Nephron progenitor cell (in vitro differentiated cells): Measurements from ENCODE around the gene SORCS2.

Experiments
- DNase-seq: peaks from one replicate; pipeline ENCODE4 v3.0.0; 2021
- H3K27ac Mint-ChIP-seq: 2 replicates; pipeline ENCODE4 v1.8.0; 2021; ENCODE audit warnings: mild to moderate bottlenecking, moderate library complexity, mixed read lengths
- H3K27me3 Mint-ChIP-seq: 2 replicates; pipeline ENCODE4 v1.8.0; 2021; ENCODE audit warnings: mild to moderate bottlenecking, low read depth, mixed read lengths; ENCODE audit not compliant: poor library complexity
- H3K36me3 Mint-ChIP-seq: 2 replicates; pipeline ENCODE4 v1.8.0; 2021; ENCODE audit warnings: low read depth, mixed read lengths
- H3K4me1 Mint-ChIP-seq: 2 replicates; pipeline ENCODE4 v1.8.0; 2021; ENCODE audit warnings: mixed read lengths
- H3K4me3 Mint-ChIP-seq: 2 replicates; pipeline ENCODE4 v1.8.0; 2021; ENCODE audit warnings: mild to moderate bottlenecking, moderate library complexity, mixed read lengths
- H3K9me3 Mint-ChIP-seq: 2 replicates; pipeline ENCODE4 v1.8.0; 2021; ENCODE audit warnings: mild to moderate bottlenecking, moderate library complexity, mixed read lengths
- TF ChIP-seq, protein P1 (sequence below): fragments of 200-600 bp; sonication (generic); IDR thresholded peaks from 2 replicates; pipeline ENCODE4 v1.5.0; 2021; ENCODE audit warnings: antibody characterized with exemption

Gene SORCS2

DNA sequence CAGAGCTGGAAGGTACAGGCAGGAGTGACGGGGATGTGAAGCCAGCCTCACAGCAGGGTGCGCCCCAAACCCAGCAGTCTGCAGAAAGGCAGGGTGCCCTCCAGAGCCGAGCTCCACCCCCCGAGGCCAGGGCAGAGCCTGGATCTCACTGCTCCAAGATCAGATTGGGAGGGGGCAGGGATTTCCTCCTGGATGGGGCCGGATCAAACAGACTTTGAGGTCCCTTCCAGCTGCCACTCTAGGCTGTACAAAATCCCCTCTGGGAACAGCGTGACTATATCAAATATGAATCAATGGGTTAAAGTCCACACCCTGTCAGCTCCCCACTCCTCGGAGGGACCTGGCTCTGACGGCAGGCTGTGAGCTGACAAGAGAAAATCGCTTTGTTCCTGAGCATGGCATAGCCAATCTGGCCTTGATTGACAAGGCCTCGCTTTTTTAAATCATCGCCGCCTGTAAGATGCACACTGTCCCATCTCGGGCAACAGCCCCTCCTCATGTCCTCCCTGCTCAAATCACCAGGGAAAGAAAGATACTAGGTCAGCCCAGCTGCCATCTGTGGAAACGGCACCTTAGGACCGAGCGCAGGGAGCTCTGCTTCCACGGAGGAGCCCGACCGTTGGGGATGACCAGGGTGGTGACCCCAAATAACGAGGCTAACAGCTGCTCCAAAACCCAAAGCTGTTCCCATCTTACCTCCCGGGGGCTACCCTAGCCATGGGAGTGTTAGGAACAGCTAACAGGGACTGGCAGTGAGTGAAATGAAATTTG lies 202.5 kb downstream of the SORCS2 start:
- no peak for DNase-seq
- Mint-ChIP-seq H3K4me1 (peaks cover 70% of the 10 kb centered on the region), H3K27ac (no peak overlapping the region), H3K36me3 (no peaks in the 10 kb centered on the region), H3K4me3 (no peak overlapping the region), H3K9me3 (no peaks in the 10 kb centered on the region), H3K27me3 (peaks cover 8% of the 10 kb centered on the region)
- TF ChIP-seq, protein P1, sequence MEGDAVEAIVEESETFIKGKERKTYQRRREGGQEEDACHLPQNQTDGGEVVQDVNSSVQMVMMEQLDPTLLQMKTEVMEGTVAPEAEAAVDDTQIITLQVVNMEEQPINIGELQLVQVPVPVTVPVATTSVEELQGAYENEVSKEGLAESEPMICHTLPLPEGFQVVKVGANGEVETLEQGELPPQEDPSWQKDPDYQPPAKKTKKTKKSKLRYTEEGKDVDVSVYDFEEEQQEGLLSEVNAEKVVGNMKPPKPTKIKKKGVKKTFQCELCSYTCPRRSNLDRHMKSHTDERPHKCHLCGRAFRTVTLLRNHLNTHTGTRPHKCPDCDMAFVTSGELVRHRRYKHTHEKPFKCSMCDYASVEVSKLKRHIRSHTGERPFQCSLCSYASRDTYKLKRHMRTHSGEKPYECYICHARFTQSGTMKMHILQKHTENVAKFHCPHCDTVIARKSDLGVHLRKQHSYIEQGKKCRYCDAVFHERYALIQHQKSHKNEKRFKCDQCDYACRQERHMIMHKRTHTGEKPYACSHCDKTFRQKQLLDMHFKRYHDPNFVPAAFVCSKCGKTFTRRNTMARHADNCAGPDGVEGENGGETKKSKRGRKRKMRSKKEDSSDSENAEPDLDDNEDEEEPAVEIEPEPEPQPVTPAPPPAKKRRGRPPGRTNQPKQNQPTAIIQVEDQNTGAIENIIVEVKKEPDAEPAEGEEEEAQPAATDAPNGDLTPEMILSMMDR: no peak

DNA sequence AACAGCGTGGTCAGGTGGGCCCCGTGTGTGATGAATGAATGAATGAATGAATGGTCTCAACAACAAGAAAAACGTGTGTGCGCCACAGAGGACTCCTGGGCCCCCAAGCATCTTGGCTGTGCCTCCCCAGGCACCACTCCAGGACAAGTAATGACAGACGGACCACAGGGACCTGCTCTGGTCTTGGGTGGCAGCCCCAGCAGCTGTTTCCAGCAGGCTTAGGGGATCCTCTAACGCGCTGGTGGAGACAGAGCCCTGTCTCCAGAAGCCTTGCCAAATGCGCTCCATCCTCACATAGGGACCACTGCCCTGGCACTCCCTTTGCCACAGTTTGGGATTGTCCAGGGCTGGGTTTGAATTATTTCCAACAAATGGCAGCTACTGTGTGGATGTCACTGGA lies 203.3 kb downstream of the SORCS2 start:
- H3K36me3 Mint-ChIP-seq: no peaks in the 10 kb centered on the region
- H3K4me3 Mint-ChIP-seq: no peak overlapping the region
- peaks cover 62% of the 10 kb centered on the region for H3K4me1 Mint-ChIP-seq
- H3K27ac Mint-ChIP-seq: no peak overlapping the region
- DNase-seq: no peak
- no peaks in the 10 kb centered on the region for H3K9me3 Mint-ChIP-seq
- TF ChIP-seq, protein P1: no peak
- peaks cover 8% of the 10 kb centered on the region for H3K27me3 Mint-ChIP-seq

DNA sequence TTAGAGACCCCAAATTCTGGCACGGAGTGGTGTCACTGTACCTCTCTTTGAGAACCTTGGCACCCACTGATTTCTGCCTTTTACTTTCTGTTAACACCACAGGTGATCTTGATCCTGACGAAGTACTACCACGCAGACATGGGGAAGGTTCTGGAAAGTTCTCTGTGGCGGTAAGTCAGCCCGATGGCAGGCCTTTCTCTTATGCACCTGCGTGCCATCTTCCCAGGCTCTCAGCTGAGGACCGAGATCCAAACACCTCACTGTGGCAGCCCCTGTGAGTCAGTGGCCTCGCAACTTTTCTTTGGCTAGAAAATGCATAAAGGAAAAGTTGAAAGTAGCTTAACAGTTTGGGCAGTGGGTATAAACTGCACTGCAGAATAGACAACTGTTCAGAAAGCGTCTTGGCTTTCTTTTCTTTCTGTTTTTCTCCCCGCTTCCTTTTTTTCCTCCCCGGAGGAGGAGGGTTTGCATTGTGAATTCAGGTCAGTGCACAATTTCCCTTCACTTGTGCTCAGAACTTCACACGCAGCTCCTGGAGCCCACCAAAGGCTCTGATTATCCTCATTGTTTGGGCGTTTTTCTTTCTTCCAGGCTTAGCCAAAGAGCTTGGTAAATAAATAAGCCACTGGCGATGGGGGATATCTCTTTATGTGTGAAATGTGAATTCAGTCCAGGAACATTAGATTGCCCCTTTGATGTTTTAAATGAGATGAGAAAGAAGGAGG lies 204.0 kb downstream of the SORCS2 start:
- H3K27ac Mint-ChIP-seq: no peak overlapping the region
- no peak for DNase-seq
- H3K36me3 Mint-ChIP-seq: no peaks in the 10 kb centered on the region
- H3K4me1 Mint-ChIP-seq: peaks cover 60% of the 10 kb centered on the region
- H3K4me3 Mint-ChIP-seq: no peak overlapping the region
- H3K9me3 Mint-ChIP-seq: peaks cover 4% of the 10 kb centered on the region
- TF ChIP-seq, protein P1: no peak
- H3K27me3 Mint-ChIP-seq: peaks cover 4% of the 10 kb centered on the region

DNA sequence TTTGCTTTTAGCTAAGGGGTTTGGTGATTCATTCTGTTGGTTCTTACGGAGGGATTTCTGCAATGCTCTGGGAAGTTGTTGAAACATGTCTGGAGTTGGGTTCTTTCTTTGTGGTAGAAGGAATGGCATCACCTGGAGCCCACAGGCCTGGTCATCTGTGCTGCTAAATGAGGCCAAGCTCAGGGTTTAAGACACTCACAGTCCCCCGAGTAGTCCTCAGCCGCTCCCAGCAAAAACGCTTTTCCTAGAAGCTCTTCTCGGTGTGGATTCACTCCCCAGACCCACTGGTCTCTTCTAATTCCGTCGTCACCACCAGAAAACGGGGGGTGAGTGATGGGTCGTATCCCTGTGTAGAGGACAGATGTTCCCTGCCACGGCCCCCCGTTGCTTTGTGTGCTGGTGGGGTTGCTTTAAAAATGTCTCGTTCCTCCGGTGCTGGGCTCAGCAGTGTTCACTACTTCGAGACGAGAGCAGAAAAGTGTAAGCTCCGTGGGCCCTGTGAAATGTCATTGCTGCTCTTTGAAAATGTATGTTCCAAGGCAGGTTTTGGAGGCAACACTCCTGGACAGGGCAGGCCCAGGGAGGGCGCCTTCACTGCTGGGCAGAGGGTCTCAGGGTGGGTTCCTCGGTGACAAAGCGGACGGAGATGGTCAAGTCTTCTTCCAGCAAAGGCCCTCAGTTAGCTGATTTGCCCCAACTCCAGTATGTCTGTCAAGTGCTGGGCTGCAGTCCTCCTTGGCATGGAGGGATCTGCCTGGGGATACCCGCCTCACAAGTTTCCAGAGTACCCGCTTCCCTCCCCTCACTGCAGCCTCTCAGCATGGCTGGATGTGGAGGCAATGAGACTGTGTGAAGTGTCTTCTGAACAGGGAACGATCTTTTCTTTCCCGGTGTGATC lies 205.1 kb downstream of the SORCS2 start:
- Mint-ChIP-seq H3K4me3 (no peak overlapping the region), H3K36me3 (no peaks in the 10 kb centered on the region), H3K27ac (no peak overlapping the region), H3K27me3 (no peaks in the 10 kb centered on the region), H3K4me1 (peaks cover 55% of the 10 kb centered on the region), H3K9me3 (peaks cover 4% of the 10 kb centered on the region)
- DNase-seq: no peak
- TF ChIP-seq, protein P1: no peak

DNA sequence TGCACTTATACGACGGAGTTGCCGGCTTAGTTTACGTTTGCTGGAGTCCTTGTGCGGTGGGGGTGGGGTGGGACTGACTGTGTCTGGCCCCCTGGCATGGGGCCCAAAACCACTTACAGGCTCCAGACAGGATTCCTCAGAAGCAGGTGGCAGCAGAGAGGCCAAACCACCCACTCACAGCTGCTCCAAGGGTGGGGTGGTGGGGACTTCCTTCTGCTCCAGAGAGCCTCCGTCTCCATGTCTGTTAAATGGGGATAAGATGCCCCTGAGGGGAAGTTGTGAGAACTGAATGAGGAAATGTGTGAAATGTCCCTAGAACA lies 205.7 kb downstream of the SORCS2 start:
- TF ChIP-seq, protein P1: no peak
- Mint-ChIP-seq H3K27ac (no peak overlapping the region), H3K4me3 (no peak overlapping the region), H3K4me1 (peaks cover 49% of the 10 kb centered on the region), H3K36me3 (no peaks in the 10 kb centered on the region), H3K27me3 (peaks cover 3% of the 10 kb centered on the region), H3K9me3 (peaks cover 4% of the 10 kb centered on the region)
- DNase-seq: no peak
